ENCODE results near the gene SPDYC. TPM values are rescaled to one million over a fixed set of nuclear protein-coding genes. Genes with fewer than 3 reads are reported as not detected.

The SPDYC gene
- total RNA-seq, 2 donors from 2014 or later, result not detected

DNA sequence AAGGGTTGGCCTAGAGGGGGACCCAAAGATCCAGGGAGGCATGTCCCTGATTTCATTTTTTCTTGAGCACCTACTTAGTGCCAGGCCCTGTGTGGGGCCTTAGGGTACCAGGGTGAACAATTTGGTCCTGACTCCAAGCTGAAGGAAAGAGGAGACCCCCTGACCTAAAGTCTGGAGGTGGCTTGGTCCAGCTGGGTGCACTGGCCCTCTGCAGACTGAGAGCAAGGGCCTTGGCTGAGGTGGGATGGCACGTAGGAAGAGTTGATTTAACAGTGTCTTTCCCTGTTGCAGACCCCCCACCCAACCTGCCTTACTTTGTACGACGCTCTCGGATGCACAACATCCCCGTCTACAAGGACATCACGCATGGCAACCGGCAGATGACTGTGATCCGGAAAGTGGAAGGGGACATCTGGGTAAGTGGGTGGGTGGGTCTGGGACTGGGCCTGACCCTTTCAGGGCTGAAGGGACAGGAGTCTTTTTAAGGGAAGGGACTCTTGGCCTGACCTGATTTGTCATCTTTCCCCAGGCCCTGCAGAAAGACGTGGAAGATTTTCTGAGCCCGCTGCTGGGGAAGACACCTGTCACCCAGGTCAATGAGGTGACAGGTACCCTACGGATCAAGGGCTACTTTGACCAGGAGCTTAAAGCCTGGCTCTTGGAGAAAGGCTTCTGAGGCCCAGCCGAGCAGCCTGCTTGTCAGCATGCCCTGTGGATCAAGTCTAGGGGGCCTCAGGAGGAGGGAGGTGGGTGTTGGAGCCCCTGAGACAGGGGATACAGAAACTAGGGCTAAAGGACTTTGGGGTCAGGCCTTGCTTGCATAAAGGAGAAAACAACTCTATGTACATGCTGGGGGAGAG, 44.6 kb upstream of the SPDYC start:
- Histone ChIP-seq H3K27me3 (no peaks in the 10 kb centered on the region), H3K27ac (no peak overlapping the region), H3K4me1 (peaks cover 7% of the 10 kb centered on the region), H3K9me3 (no peaks in the 10 kb centered on the region), H3K9ac (ENCODE audit: low read depth in 2 of 2, low read length in 2 of 2) (no peak overlapping the region), H3K4me3 (no peak overlapping the region), H3K36me3 (peaks cover 48% of the 10 kb centered on the region)
- TF ChIP-seq, protein P1, sequence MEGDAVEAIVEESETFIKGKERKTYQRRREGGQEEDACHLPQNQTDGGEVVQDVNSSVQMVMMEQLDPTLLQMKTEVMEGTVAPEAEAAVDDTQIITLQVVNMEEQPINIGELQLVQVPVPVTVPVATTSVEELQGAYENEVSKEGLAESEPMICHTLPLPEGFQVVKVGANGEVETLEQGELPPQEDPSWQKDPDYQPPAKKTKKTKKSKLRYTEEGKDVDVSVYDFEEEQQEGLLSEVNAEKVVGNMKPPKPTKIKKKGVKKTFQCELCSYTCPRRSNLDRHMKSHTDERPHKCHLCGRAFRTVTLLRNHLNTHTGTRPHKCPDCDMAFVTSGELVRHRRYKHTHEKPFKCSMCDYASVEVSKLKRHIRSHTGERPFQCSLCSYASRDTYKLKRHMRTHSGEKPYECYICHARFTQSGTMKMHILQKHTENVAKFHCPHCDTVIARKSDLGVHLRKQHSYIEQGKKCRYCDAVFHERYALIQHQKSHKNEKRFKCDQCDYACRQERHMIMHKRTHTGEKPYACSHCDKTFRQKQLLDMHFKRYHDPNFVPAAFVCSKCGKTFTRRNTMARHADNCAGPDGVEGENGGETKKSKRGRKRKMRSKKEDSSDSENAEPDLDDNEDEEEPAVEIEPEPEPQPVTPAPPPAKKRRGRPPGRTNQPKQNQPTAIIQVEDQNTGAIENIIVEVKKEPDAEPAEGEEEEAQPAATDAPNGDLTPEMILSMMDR (IDR thresholded peaks at IDR 0.05), result no peak
- intact Hi-C loops (cut with DNase I), result no loop called here
- no peak for DNase-seq

DNA sequence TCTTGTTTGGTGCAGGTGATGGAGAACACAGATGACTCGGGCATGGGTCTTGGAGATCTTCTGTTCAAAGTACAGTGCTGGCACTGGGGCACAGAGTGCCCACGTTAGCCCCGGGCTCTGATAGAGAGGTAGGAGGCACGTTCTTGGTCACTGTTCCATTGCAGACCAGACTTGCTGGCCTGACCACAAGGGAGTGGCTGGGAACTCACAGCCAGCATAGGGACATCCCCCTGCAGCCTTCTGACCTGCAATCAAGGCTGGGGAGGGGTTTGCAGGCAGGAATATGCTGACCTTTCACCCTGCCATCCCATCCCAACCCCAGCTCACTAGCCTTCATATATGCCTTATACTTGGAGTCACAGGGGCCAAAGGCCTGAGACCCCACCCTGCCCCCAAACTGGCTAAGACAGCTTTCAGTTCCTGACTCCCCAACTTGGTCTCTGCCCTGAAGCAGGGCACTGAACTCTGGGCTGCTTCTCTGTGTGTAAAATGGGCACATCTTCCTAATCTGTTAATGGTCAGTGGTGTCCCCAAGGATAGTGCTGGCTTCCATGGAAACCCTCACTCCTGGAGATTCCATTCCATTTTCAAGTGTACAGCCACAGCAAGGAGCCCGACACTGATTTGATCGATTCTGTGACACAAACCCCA, 43.3 kb upstream of the SPDYC start:
- DNase-seq, result no peak
- intact Hi-C loops (cut with DNase I), result no loop called here
- TF ChIP-seq, protein P1 (IDR thresholded peaks at IDR 0.05), result no peak
- no peak overlapping the region for H3K27ac ChIP-seq
- H3K9ac ChIP-seq (ENCODE audit: low read depth in 2 of 2, low read length in 2 of 2), result no peak overlapping the region
- H3K4me3 ChIP-seq, result no peak overlapping the region
- H3K4me1 ChIP-seq, result peaks cover 7% of the 10 kb centered on the region
- H3K9me3 ChIP-seq, result no peaks in the 10 kb centered on the region
- no peaks in the 10 kb centered on the region for H3K27me3 ChIP-seq
- peaks cover 56% of the 10 kb centered on the region for H3K36me3 ChIP-seq

DNA sequence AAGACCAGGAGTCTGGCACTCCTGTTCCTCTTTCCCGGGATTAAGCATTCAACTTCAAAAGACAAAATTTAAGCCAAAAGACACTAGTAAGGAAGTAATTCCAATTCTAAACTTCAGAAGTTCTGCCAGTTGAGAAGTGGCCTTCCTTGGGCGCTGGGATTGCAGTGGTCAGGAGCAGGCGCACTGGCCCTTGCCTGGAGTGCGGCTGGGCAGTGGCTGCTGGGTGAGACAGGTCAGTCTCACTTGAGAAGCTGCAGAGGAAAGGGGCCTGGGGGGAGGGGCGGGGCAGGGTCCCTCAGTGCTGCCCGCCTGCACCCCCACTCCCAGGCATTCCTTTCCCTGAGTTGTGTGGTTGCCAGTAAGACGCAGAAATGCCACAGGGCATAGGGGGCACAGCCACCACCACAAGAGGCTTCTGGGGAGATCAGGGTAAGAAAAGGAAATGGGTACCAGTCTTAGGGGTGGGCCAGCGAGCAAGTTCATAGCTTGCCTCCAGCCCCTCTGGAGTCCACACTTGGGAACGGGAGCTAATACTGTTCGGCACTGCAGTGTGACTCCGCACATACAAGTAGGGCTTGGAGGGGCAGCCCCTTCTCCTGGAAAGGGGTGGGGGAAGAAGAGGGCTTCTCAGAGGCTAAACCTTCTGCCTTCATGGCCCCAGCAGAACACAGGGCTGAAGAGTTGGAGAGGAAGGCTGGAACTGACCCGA, 42.4 kb upstream of the SPDYC start:
- Histone ChIP-seq H3K27ac (no peak overlapping the region), H3K36me3 (peaks cover 56% of the 10 kb centered on the region), H3K4me1 (peaks cover 12% of the 10 kb centered on the region), H3K27me3 (no peaks in the 10 kb centered on the region), H3K4me3 (no peak overlapping the region), H3K9ac (ENCODE audit: low read depth in 2 of 2, low read length in 2 of 2) (no peak overlapping the region), H3K9me3 (no peaks in the 10 kb centered on the region)
- DNase-seq, result no peak
- TF ChIP-seq, protein P1 (IDR thresholded peaks at IDR 0.05), result no peak
- intact Hi-C loops (cut with DNase I), result no loop called here

DNA sequence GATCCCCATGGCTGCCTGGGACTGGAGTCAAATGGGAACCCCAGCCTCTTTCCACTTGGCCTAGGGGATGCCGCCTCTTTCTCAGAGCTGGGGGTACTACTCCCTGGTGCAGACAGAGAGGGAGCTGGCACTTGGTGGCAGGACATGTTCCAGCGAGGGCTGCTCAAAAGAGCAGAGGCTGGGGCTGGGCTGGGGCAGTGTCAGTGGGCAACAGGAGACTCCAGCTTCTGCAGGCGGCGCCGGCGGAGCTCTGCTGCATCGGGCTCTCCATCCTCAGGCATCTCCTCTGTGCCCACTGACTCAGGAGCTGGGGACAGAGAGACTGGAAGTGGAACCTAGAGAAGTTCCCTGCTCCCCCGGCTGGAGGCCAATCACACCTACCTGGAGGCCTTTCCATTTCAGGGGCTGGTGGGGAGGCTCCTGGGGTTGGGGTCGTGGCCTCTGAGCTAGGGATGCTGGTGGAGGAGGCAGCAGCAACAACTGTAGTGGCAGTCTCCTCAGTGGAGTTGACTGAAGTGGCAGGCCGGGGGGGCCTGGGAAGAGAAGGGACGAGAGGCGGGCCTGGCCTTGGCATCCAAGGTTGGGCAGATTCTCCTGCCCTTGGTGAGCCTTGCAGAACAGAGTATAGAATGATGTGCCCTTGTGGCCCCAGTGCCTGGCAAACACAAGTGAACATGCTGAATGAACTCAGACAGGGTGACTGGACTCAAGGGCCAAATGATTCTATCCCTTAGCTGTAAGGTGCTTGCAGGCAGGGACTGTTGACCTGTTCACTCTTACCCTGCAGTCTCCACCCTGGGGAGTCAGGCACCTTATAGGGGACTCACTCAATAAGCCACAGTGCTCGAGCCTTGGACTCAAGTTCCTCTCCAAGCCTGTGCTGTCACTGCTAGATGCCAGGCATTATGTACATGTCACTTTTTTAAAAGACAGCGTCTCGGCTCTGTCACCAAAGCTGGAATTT, 41.6 kb upstream of the SPDYC start:
- H3K4me1 ChIP-seq, result peaks cover 14% of the 10 kb centered on the region
- DNase-seq, result no peak
- TF ChIP-seq, protein P1 (IDR thresholded peaks at IDR 0.05), result no peak
- peaks cover 56% of the 10 kb centered on the region for H3K36me3 ChIP-seq
- H3K4me3 ChIP-seq, result no peak overlapping the region
- H3K27ac ChIP-seq, result no peak overlapping the region
- intact Hi-C loops (cut with DNase I), result no loop called here
- H3K27me3 ChIP-seq, result no peaks in the 10 kb centered on the region
- H3K9ac ChIP-seq (ENCODE audit: low read depth in 2 of 2, low read length in 2 of 2), result no peak overlapping the region
- no peaks in the 10 kb centered on the region for H3K9me3 ChIP-seq

Measured in colonic mucosa (tissue), 4 donors.